NCI-H524 treated with DMSO at 0.1 percent for 48 hours (cell line): ENCODE measurements around the gene KDM6B.
"Not testable (repeated sequence)": the region's sequence is repeated elsewhere in the genome, so short reads cannot be mapped to it uniquely, and the experiment has no call there.

Experiments
- DNase-seq: peaks from one replicate; lab custom pipeline; 2025; lab: John Stamatoyannopoulos, UW

KDM6B gene

GRCh38 chr17:7833795-7834541, at the start of gene KDM6B:
KDM6B (plus strand) TSS chr17:7834217; CDS start chr17:7845555, 11,338 bp downstream.
- no peak for DNase-seq

GRCh38 chr17:7786866-7787265, 47.2 kb upstream of the KDM6B start:
- DNase-seq, result no peak

GRCh38 chr17:7789131-7789530, 44.9 kb upstream of the KDM6B start:
- DNase-seq, result no peak

- DNase-seq, result no peak
Measured at GRCh38 chr17:7790150-7790549, 43.9 kb upstream of the KDM6B start.

- DNase-seq, result no peak
Measured at GRCh38 chr17:7792611-7793010, 41.4 kb upstream of the KDM6B start.

- no peak for DNase-seq
Measured at GRCh38 chr17:7794075-7794663, 39.8 kb upstream of the KDM6B start.

GRCh38 chr17:7797976-7798375, 36.0 kb upstream of the KDM6B start:
- no peak for DNase-seq

GRCh38 chr17:7798839-7799238, 35.2 kb upstream of the KDM6B start:
- DNase-seq, result no peak

- no peak for DNase-seq
Measured at GRCh38 chr17:7803981-7804380, 30.0 kb upstream of the KDM6B start.

- DNase-seq, result no peak
Measured at GRCh38 chr17:7806587-7806986, 27.4 kb upstream of the KDM6B start.

GRCh38 chr17:7807206-7807605, 26.8 kb upstream of the KDM6B start:
- no peak for DNase-seq

- no peak for DNase-seq
Measured at GRCh38 chr17:7809086-7809790, 24.8 kb upstream of the KDM6B start.

GRCh38 chr17:7809791-7810343, 24.1 kb upstream of the KDM6B start:
- not testable (repeated sequence) for DNase-seq

- DNase-seq, result no peak
Measured at GRCh38 chr17:7811251-7811650, 22.8 kb upstream of the KDM6B start.

GRCh38 chr17:7814969-7815368, 19.0 kb upstream of the KDM6B start:
- DNase-seq, result no peak

- no peak for DNase-seq
Measured at GRCh38 chr17:7816926-7817642, 16.9 kb upstream of the KDM6B start.

- no peak for DNase-seq
Measured at GRCh38 chr17:7817643-7817964, 16.4 kb upstream of the KDM6B start.

GRCh38 chr17:7818026-7818425, 16.0 kb upstream of the KDM6B start:
- DNase-seq, result no peak

- DNase-seq, result no peak
Measured at GRCh38 chr17:7818746-7819645, 15.0 kb upstream of the KDM6B start.

- no peak for DNase-seq
Measured at GRCh38 chr17:7820231-7820630, 13.8 kb upstream of the KDM6B start.

GRCh38 chr17:7822126-7822525, 11.9 kb upstream of the KDM6B start:
- DNase-seq, result no peak
